Non-pigmented ciliary epithelial cell (primary cell): ENCODE data around the gene FCGR3A.
"Not testable (repeated sequence)": the region's sequence is repeated elsewhere in the genome, so short reads cannot be mapped to it uniquely, and the experiment has no call there.

ENCODE experiments used
- DNase-seq: peaks from one replicate; pipeline ENCODE4 v3.0.0-alpha.2; 2010; ENCODE audit warnings: low read depth

The FCGR3A gene

DNA sequence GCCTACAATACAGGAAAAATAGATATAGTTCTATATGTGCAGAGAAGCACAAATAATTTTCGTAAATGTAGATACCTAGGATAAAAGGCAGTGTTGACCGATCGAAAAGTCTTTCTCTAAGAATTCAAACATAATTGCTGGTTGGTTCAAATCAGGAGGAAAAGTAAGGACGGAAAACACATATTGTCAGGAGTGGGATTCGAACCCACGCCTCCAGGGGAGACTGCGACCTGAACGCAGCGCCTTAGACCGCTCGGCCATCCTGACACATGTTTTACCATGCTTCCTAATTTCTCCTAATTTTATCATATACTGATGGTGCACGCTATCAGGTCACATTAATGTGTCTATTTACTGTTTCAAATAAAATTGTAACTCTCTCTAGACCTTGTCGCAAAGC is 19.5 kb downstream of the FCGR3A start:
- DNase-seq, result peak; percentile 26

DNA sequence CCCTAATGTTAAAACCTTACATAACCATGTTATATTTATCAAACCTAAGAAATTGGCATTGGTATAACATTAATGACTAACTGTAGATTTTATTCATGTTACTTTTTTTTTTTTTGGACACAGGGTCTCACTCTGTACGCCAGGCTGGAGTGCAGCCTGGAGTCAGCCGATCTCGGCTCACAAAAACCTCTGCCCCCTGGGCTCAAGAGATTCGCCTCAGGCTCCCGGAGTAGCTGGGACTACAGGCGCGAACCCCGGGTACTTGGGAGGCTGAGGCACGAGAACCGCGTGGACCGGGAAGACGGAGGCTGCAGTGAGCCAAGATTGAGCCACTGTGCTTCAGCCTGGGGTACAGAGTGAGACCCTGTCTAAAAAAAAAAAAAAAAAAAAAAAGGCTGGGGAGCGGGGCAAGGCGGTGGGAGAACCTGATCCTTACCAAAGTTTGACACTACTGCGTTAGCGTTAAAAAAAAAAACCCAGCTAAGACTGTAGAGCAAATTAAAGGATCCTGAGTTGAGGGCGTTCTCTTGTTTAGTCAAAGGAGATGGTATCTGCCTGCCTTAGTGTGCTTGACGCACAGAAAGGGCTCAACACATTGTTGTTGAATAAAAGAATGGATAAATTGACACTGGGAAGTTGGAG is 20.0 kb downstream of the FCGR3A start:
- DNase-seq, result not testable (repeated sequence)

DNA sequence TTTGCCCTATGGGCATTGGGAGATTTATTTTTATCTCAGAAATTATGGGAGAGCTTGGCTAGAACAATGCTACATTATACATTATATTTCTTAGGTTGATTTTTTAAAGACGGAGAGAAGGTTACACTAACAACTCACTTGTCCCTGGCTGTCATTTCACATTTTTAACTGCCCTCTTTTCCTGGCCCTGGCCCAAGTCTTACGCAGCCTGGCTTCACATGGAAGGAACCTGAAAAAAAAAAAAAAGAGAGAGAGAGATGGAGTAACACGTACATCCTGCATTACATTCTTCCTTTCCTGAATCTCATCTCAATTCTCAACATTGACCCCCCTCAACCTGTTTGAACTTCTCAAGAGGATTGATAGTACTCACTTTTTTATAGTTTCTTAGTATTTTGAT is 21.1 kb downstream of the FCGR3A start:
- not testable (repeated sequence) for DNase-seq

DNA sequence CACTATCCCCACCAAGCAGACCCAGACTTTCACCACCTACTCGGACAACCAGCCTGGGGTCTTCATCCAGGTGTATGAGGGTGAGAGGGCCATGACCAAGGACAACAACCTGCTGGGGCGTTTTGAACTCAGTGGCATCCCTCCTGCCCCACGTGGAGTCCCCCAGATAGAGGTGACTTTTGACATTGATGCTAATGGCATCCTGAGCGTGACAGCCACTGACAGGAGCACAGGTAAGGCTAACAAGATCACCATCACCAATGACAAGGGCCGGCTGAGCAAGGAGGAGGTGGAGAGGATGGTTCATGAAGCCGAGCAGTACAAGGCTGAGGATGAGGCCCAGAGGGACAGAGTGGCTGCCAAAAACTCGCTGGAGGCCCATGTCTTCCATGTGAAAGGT is 23.7 kb downstream of the FCGR3A start:
- DNase-seq, result not testable (repeated sequence)

- not testable (repeated sequence) for DNase-seq
These were observed 24.3 kb downstream of the FCGR3A start for GRCh38 chr1:161525321-161525720.

DNA sequence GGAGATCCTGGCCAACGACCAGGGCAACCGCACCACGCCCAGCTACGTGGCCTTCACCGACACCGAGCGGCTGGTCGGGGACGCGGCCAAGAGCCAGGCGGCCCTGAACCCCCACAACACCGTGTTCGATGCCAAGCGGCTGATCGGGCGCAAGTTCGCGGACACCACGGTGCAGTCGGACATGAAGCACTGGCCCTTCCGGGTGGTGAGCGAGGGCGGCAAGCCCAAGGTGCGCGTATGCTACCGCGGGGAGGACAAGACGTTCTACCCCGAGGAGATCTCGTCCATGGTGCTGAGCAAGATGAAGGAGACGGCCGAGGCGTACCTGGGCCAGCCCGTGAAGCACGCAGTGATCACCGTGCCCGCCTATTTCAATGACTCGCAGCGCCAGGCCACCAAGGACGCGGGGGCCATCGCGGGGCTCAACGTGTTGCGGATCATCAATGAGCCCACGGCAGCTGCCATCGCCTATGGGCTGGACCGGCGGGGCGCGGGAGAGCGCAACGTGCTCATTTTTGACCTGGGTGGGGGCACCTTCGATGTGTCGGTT is 24.8 kb downstream of the FCGR3A start:
- not testable (repeated sequence) for DNase-seq

DNA sequence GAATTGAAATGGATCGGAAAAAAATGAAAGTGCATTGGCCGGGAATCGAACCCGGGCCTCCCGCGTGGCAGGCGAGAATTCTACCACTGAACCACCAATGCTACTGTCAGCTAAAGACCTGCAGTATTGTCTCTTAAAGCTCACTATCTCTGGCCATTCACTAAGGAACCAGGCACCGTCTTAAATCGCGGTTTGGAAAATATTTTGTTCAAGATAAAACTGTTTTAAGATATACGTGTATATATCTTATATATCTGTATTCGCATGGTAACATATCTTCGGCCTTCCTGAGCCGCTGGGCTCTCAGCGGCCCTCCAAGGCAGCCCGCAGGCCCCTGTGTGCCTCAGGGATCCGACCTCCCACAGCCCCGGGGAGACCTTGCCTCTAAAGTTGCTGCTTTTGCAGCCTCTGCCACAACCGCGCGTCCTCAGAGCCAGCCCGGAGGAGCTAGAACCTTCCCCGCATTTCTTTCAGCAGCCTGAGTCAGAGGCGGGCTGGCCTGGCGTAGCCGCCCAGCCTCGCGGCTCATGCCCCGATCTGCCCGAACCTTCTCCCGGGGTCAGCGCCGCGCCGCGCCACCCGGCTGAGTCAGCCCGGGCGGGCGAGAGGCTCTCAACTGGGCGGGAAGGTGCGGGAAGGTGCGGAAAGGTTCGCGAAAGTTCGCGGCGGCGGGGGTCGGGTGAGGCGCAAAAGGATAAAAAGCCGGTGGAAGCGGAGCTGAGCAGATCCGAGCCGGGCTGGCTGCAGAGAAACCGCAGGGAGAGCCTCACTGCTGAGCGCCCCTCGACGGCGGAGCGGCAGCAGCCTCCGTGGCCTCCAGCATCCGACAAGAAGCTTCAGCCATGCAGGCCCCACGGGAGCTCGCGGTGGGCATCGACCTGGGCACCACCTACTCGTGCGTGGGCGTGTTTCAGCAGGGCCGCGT is 25.5 kb downstream of the FCGR3A start, which contains the start of gene HSPA6:
Gene HSPA6, plus strand, starts transcription at position 724 of the 925 bp plus-strand sequence. Its CDS starts 119 bp downstream, at position 843.
- not testable (repeated sequence) for DNase-seq

DNA sequence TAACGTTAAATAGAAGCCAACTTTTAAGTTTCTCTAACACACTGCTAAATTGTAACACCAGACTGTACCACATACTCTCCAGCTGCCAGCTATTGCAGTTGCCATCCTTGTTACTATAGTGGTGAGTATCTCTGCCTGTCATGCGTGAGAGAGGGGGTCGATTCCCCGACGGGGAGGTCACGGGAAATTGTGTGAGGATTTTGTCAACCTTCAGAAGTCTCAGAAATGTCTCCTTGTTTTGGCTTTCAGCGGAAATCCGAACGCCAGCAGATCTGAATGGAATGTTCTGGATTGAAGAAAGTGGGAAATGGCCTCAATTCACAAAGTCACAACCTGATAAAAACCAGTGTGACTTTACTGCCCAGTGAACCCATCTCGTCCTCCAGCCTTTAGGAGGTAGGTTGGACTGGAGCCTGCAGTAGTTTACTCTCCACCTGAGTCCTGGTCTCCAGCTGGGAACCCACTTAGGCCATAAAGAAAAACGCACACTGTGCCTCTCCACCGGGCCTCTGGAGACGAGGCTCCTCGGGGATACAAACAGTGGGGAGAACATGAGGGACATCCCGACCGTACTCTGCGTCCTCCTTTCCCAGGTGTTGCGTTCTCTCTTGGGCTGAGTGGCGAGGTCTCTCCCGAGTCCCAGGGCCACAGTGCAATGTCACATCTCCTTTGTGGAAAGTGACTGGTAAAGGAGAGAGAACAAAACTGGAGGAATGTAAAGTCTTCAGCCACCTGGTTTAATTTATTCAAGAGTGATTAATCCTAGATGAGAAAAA is 26.4 kb downstream of the FCGR3A start:
- DNase-seq, result not testable (repeated sequence)

DNA sequence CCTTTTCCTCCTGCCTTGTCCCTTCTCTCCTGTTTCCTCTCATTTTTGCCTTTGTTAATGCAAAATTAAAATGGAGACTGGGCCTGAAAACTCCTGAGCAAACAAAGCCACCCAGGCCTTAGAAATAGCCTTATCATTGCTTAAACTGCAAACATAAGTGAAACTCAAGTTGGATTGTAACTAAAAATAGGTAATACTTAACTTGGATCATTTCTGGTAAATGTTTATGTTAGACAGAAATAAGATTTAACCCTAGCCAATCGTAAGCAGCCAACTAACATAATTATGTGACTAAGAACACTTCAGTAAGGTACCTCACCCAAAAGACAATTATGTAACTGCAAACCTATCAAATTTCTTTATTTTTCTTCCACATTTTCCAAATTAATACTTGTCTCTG is 35.7 kb downstream of the FCGR3A start:
- not testable (repeated sequence) for DNase-seq

DNA sequence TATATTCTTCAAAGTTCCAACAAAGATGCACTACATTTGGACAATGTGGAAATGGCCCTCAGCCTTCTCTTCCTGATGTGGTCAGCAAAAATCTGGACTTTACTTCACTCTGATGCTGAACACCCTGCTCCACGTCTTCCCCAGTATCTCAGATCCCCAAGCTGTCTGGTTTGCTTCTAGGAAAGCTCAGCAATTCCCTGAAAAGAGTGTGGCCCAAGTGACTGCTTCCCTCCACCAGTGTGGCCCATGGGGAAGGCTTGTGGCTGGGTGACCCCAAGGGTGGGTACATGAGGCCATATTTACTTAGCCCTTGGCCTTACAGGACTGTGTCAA is 36.2 kb downstream of the FCGR3A start:
- DNase-seq, result not testable (repeated sequence)

DNA sequence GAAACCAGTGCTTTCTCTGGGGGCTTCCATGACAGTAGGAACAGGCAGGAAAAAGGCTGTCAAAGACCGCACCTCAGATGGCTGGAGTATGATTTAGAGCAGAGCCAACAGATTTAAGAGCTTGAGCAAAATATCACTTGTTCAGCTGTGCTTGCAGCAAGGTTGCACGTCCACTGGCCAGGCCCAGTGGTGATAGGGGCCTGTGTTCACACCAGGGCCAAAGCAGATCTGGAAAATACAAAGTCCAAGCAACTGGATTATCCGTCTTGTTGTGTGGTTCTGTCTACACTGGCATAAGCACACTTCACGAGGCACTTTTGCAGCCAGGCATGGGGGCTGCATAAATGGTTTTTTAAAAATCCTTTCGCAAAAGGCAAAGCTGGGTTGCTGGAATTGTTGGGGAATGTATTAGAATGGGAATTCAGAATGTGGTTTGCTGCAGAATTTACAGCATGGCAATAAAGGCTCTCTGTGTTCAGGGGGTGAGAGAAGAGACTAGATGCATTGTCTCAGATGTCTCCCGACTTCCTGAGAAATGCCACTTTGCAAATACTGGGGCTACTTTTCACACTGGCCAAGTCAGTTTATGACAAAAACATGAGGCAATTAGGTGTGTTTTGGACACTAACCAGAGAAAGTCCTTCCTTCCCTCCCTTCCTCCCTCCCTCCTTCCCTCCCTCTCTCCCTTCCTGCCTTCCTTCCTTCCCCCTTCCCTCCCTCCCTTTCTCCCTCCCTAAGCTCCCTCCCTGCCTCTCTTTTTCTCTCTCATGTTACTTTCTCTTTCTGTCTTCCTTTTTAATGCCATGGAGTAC is 36.8 kb downstream of the FCGR3A start:
- not testable (repeated sequence) for DNase-seq

DNA sequence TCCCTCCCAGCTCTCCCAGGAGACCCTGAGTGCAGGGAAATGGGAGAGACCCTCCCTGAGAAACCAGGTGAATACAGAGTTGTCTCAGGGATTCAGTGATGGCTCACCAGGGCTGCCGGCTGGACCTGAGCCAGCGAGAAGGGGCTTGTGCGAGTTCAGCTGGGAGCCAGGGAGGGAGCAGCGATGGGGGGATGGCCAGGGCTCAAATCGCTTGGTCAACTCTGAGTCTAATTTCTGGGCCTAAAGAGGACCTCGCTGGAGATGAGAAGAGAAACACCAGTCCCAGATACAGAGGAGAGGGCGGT is 37.9 kb downstream of the FCGR3A start:
- DNase-seq, result no peak

DNA sequence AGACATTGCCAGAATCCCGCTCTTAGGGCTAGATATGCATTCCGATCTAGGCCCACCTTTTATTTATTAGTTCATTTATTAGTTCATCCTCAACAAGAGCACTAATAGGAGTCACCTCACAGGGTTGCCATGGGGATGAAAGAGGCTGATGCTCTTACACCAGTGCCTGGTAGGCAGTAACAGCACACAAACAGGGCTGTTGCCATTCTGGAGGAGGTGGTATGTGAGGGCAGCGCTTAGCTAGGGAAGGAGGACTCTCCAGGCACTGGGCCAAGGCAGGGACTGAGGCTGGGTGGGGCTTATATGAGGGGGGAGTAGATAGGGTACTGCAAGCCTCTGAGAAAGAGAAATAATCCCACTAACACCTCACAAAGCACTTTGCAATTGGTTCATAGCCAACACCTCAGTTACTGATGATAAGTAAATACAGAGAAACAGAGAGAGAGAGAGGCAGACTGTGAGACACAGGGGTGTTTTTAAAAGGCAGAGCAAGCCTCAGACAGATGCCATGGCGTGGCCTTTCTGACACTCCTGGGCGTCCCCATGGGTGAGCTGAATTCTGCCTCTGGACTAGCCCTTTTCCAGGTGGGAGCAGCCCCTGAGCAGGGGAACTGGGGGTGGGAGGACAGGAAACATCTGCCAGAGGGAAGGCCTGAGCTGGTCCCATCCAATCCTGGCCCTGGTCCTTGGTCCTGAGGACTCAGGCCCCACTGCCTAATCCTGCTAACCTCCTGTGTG is 38.4 kb downstream of the FCGR3A start:
- DNase-seq, result no peak

- no peak for DNase-seq
These were observed 39.1 kb downstream of the FCGR3A start for GRCh38 chr1:161510477-161510876.

GRCh38 chr1:161506336-161507223 is 43.0 kb downstream of the FCGR3A start:
- DNase-seq, result no peak

- DNase-seq, result no peak
These were observed 43.9 kb downstream of the FCGR3A start for GRCh38 chr1:161505686-161506085.

GRCh38 chr1:161503394-161503748 is 46.2 kb downstream of the FCGR3A start:
- no peak for DNase-seq

GRCh38 chr1:161502641-161503393 is 46.8 kb downstream of the FCGR3A start:
- no peak for DNase-seq

GRCh38 chr1:161502181-161502580 is 47.4 kb downstream of the FCGR3A start:
- no peak for DNase-seq
